Activated naive CD4-positive, alpha-beta T cell treated with Interleukin-2 at 50 U/mL for 16 hours (primary cell): Measurements from ENCODE around the gene NEK10.

Source experiments
- DNase-seq: peaks from one replicate; pipeline ENCODE4 v3.0.0-alpha.2; 2020

Gene NEK10

GRCh38 chr3:27220166-27220565 lies 149.0 kb downstream of the NEK10 start:
- DNase-seq, result no peak

GRCh38 chr3:27219127-27219845 lies 149.9 kb downstream of the NEK10 start:
- no peak for DNase-seq

- no peak for DNase-seq
These were observed 152.1 kb downstream of the NEK10 start for GRCh38 chr3:27216955-27217552.

DNA sequence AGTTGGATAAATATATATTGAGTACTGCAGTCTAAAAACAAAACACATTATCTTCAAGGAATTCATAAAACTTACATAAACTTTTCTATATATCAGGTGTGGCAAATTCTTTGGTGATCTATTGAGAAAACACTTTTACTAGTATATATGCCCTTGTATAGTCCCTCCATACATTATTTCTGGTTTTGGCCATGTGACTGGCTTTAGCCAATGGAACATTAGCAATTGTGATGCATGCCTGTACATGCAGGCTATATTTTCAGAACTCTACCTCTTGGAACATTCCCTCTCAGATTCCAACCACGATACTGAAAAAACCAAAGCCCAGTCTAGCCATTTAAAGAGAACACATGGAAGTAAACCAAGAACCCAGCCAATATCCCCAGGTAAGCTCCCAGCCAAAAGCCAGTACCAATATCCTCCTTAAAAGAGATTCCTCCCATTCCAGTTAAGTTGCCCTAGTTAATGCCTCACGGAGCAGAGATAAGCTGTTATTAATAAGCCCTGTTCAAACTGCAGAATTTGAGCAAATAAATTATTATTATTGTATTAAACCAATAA lies 152.8 kb downstream of the NEK10 start:
- DNase-seq, result no peak

GRCh38 chr3:27213450-27213849 lies 155.7 kb downstream of the NEK10 start:
- DNase-seq, result no peak

GRCh38 chr3:27209617-27210264 lies 159.4 kb downstream of the NEK10 start:
- DNase-seq, result no peak

- no peak for DNase-seq
These were observed 160.1 kb downstream of the NEK10 start for GRCh38 chr3:27208961-27209616.

GRCh38 chr3:27202959-27203358 lies 166.2 kb downstream of the NEK10 start:
- no peak for DNase-seq

- no peak for DNase-seq
These were observed 167.7 kb downstream of the NEK10 start for GRCh38 chr3:27201492-27201891.

- no peak for DNase-seq
These were observed 168.3 kb downstream of the NEK10 start for GRCh38 chr3:27200721-27201489.

DNA sequence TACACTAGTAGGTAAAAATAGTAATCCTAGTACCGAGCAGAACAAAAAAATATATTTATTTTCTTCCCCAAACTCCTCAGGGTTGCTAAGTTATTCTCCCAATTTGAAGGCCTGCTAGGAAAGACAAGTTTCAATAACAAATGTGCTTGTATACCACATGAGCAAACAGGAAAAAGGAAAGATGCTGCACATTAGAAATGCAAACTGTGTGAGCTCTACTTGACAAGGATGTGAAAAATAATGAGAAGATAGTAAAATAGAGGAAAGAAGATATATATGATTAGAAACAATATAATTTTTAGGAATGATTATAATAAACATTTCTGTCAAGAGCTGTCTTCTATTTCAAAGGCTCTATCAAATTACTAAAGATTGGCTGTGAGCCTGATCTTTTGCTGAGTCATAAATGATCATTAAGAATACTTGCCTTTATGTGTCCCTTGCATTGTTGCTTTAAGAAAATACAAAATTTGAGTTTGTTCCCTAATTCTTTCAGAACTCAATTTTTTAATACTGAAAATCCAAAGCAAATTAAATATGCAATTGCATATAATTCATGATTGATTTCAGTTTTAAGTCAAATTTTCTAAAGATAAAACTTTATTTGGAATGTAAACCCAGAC lies 174.2 kb downstream of the NEK10 start:
- no peak for DNase-seq

DNA sequence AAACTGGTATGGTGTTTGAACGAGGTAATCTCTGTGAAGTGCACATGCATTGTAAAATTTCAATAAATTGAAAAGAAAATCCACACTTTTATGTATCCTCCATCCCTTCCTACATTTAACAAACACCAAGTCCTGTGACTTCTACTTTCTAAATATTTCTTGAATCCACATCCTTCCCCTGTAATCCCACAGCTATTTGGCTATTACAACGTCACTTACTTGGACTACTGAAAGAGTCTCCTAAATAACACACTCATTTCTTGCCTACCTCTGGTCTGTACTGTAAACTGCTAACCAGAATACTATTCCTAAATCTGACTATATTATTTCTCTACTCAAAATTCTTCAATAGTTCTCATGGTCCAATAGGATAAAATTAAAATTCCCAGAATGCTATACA lies 176.1 kb downstream of the NEK10 start:
- no peak for DNase-seq

GRCh38 chr3:27186013-27186412 lies 183.2 kb downstream of the NEK10 start:
- no peak for DNase-seq

- no peak for DNase-seq
These were observed 183.8 kb downstream of the NEK10 start for GRCh38 chr3:27185231-27185989.

DNA sequence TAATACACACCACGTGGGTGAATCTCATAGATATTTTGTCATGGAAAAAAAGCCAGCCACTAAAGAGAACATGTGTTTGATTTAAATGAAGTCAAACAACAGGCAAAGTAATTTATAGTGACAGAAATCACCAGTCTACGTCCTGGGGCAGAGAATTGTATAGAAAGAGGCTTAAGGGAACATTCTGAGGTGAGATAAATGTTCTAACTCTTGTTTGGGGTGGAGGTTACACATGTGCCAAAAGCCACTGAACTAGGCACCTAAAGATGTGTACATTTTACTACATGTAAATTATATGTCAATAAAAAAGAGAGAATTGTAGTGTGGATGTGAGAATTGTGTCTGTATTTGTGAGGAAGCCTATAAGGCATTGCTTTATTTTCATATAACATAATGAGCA lies 184.9 kb downstream of the NEK10 start:
- DNase-seq, result no peak

GRCh38 chr3:27176256-27176655 lies 192.9 kb downstream of the NEK10 start:
- no peak for DNase-seq

DNA sequence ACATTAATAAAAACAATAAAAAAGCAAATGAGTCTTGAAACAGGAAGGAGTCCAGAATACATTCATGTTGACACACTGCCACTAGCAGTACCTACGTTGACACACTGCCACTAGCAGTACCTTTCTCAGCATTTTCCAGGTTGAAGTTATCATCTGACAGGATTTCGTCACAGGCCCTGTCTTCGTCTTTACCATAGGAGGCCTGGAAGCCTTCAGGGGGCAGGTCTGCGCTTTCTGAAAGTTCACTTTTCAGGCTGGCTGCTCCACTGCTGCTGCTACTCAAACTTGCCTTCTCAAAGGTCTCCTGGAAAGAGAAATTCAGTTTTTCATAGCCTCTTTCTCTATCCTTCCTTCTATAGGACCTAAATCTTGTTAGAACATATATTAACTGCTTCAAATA lies 194.7 kb downstream of the NEK10 start:
- DNase-seq, result no peak

GRCh38 chr3:27171113-27171512 lies 198.1 kb downstream of the NEK10 start:
- no peak for DNase-seq

GRCh38 chr3:27166888-27167287 lies 202.3 kb downstream of the NEK10 start:
- DNase-seq, result no peak

DNA sequence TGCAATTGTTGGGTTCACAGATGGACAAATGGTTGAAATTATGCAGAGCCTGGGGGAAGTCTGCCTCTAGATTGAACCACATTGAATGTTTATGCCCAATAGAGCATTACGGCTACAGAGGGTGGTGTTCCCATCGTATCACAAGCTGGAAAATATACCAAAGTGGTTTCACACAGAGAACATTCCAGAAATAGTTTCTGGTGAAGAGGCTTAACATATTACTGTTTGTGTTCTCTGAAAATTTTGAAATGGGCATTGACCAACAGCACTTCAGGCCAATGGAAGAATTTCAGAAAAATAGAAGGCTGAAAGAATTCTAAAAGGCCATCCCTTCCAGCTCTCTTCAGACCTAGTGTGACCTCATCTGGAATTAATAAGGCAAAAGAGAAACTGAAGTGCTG lies 203.9 kb downstream of the NEK10 start:
- no peak for DNase-seq

DNA sequence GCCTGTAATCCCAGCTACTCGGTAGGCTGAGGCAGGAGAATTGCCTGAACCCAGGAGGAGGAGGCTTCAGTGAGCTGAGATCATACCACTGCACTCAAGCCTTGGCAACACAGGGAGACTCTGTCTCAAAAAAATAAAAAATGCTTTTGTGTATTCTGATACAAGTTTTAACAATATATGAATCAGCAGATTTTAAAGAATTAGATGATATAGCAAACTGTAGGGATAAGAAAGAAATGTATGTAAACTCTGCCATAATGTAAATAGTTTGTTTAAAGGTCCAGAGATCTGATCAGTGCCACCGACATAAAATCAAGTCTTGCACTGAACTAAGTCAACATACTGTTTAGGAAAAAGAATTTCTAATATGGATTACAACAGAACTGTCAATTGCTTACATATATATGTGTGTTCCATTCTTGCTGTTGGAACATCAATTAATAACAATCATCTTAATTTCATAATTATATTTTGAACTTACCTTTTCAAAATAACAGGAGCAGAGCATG lies 208.3 kb downstream of the NEK10 start:
- DNase-seq, result no peak
